ENCODE data around the gene ADAMTS2. TPM values are rescaled to one million over a fixed set of nuclear protein-coding genes. Genes with fewer than 3 reads are reported as not detected.

ADAMTS2 gene
- total RNA-seq, 1 donor from 2014 or later = 8.2 TPM

DNA sequence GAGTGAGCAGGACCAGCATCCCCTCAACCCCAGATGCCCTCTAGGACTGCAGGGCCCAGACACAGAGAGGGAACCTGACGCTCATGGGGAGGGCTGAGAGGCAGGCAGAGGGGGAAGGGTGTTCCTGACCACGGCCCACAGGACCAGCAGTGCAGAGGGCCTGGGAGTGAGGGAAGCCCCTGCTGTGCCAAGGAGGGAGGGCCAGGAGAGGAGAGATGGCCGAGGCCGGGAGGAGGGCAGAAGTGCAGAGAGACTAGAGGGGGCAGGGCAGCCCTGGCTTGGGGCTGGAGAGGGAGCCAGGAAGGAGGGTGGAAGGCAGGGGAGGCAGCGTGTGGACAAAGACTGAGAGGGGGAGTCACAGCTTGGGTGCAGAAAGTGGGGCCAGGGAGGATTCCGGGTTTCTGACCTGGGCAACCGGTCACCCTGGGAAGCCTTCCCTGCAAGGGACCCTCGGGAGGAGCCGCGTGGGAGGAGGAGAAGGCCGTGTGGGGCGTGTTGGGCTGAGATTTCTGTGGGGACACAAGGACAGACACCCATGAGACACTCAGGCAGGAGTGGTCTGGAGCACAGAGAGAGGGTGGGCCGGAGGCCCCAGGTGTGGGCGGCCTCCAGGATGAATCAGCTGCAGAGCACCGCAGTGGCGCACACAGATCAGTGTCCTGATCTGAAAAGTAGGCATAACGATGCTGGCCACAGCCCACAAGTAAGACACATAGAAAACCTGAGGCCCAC is 117.5 kb downstream of the ADAMTS2 start:
- H3K27ac Mint-ChIP-seq = no peak overlapping the region
- H3K9me3 Mint-ChIP-seq = peaks cover 19% of the 10 kb centered on the region
- H3K4me1 Mint-ChIP-seq = peaks cover 13% of the 10 kb centered on the region
- H3K36me3 Mint-ChIP-seq = peaks cover 2% of the 10 kb centered on the region
- DNase-seq (ENCODE audit: low spot score in 2 of 2, unreplicated experiment in 2 of 2) = peak in 1 of 2 experiments; percentile 15
- TF ChIP-seq, protein P1, sequence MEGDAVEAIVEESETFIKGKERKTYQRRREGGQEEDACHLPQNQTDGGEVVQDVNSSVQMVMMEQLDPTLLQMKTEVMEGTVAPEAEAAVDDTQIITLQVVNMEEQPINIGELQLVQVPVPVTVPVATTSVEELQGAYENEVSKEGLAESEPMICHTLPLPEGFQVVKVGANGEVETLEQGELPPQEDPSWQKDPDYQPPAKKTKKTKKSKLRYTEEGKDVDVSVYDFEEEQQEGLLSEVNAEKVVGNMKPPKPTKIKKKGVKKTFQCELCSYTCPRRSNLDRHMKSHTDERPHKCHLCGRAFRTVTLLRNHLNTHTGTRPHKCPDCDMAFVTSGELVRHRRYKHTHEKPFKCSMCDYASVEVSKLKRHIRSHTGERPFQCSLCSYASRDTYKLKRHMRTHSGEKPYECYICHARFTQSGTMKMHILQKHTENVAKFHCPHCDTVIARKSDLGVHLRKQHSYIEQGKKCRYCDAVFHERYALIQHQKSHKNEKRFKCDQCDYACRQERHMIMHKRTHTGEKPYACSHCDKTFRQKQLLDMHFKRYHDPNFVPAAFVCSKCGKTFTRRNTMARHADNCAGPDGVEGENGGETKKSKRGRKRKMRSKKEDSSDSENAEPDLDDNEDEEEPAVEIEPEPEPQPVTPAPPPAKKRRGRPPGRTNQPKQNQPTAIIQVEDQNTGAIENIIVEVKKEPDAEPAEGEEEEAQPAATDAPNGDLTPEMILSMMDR (IDR thresholded peaks at IDR 0.05; ENCODE audit: unreplicated experiment) = no peak
- no peaks in the 10 kb centered on the region for H3K27me3 Mint-ChIP-seq (ENCODE audit: low read depth)
- no peak overlapping the region for H3K4me3 Mint-ChIP-seq

DNA sequence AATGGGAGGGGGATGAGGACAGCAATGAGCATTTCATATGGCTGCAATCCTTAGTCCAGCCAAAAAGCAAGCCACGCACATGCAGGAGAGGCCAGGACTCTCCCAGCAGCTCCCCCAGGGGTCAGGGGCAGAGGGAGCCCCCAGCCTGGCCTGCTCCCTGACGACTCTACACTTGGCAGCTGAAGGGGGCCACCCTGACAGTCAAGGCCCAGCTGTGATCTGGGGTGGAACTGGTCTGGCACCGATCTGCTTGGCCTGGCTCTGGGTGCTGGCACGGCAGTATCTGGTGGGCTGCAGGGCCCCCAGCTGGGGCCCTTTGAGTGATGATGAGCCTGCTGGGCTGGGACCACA is 118.1 kb downstream of the ADAMTS2 start:
- DNase-seq (ENCODE audit: low spot score in 2 of 2, unreplicated experiment in 2 of 2) = peak in 1 of 2 experiments; percentile 5

DNA sequence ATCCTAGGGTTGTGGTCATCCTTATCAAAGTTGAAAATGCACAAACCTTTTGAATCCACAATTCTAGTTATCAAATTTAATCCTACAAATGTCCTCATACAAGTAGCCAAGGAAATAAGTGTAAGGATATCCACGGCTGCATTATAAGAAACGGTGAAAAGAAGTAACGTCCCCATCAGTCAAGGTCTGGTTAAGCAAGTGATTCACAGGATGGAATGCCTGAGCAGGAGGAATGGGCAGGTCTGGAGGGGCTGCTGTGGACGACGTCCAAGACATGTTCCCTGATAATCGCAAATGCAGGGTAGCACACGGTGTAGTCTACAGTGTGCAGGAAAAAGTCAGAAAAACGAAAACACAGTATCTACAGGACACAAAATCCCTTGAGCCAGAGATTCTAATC is 118.6 kb downstream of the ADAMTS2 start:
- Mint-ChIP-seq H3K27ac (no peak overlapping the region), H3K4me1 (peaks cover 13% of the 10 kb centered on the region), H3K36me3 (peaks cover 2% of the 10 kb centered on the region), H3K4me3 (no peak overlapping the region), H3K9me3 (peaks cover 19% of the 10 kb centered on the region), H3K27me3 (ENCODE audit: low read depth) (no peaks in the 10 kb centered on the region)
- DNase-seq (ENCODE audit: low spot score in 2 of 2, unreplicated experiment in 2 of 2) = no peak
- TF ChIP-seq, protein P1 (IDR thresholded peaks at IDR 0.05; ENCODE audit: unreplicated experiment) = no peak

More for the DNA sequence above, 118.1 kb downstream of the ADAMTS2 start:
- Mint-ChIP-seq H3K9me3 (peaks cover 19% of the 10 kb centered on the region), H3K27ac (no peak overlapping the region), H3K4me1 (peaks cover 13% of the 10 kb centered on the region), H3K27me3 (ENCODE audit: low read depth) (no peaks in the 10 kb centered on the region), H3K4me3 (no peak overlapping the region), H3K36me3 (peaks cover 2% of the 10 kb centered on the region)
- TF ChIP-seq, protein P1 (IDR thresholded peaks at IDR 0.05; ENCODE audit: unreplicated experiment) = no peak

DNA sequence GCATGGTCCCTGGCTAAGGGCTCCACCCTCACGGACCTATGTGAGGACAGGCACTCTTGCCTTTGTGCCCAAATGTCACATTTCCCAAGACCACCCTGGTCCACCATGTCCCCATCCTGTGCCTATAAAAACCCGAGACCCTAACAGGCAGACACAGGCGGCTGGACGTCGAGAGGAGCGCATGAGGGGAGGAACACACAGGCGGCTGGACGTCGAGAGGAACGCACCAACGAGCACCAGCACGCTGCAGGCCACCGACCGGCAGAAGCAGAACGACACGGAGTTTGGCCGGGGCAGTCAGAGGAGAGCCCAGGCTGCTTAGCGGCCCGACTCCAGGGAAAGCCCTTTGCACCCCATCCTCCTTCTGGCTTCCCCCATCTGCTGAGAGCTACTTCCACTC is 119.9 kb downstream of the ADAMTS2 start:
- H3K4me3 Mint-ChIP-seq = no peak overlapping the region
- H3K27ac Mint-ChIP-seq = no peak overlapping the region
- peak in 1 of 2 experiments; percentile 10 for DNase-seq (ENCODE audit: low spot score in 2 of 2, unreplicated experiment in 2 of 2)
- H3K36me3 Mint-ChIP-seq = peaks cover 2% of the 10 kb centered on the region
- peaks cover 13% of the 10 kb centered on the region for H3K4me1 Mint-ChIP-seq
- H3K9me3 Mint-ChIP-seq = peaks cover 19% of the 10 kb centered on the region
- TF ChIP-seq, protein P1 (IDR thresholded peaks at IDR 0.05; ENCODE audit: unreplicated experiment) = no peak
- no peaks in the 10 kb centered on the region for H3K27me3 Mint-ChIP-seq (ENCODE audit: low read depth)

DNA sequence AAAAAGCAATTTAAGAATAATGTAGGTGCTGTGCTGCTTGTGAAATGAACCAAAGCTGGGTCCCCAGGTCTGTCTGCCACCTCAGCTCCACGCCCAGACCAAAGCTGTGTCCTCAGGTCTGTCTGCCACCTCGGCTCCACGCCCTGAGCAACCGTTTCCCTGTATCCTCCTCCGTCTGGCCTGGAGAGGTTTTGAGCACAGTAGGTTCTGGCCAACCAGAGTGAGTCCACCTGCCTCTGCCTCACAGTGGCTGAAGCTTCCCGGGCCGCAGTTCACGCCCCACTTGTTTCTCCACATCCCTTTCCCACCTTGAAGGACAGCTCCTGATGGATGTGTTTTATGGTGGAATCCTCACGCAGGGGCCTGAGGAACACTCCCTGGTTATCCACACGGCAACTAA is 120.5 kb downstream of the ADAMTS2 start:
- H3K4me1 Mint-ChIP-seq = peaks cover 13% of the 10 kb centered on the region
- no peak overlapping the region for H3K4me3 Mint-ChIP-seq
- H3K27ac Mint-ChIP-seq = no peak overlapping the region
- peaks cover 19% of the 10 kb centered on the region for H3K9me3 Mint-ChIP-seq
- peaks cover 2% of the 10 kb centered on the region for H3K36me3 Mint-ChIP-seq
- TF ChIP-seq, protein P1 (IDR thresholded peaks at IDR 0.05; ENCODE audit: unreplicated experiment) = no peak
- H3K27me3 Mint-ChIP-seq (ENCODE audit: low read depth) = no peaks in the 10 kb centered on the region
- DNase-seq (ENCODE audit: low spot score in 2 of 2, unreplicated experiment in 2 of 2) = peak in 1 of 2 experiments; percentile 1
